ENCODE data around the gene GPRC5D.

GPRC5D gene

GRCh38 chr12:12903642-12904609 lies 48.0 kb downstream of the GPRC5D start:
- no peak for DNase-seq (ENCODE audit: low spot score)

GRCh38 chr12:12902036-12902435 lies 49.9 kb downstream of the GPRC5D start:
- DNase-seq (ENCODE audit: low spot score), result no peak

DNA sequence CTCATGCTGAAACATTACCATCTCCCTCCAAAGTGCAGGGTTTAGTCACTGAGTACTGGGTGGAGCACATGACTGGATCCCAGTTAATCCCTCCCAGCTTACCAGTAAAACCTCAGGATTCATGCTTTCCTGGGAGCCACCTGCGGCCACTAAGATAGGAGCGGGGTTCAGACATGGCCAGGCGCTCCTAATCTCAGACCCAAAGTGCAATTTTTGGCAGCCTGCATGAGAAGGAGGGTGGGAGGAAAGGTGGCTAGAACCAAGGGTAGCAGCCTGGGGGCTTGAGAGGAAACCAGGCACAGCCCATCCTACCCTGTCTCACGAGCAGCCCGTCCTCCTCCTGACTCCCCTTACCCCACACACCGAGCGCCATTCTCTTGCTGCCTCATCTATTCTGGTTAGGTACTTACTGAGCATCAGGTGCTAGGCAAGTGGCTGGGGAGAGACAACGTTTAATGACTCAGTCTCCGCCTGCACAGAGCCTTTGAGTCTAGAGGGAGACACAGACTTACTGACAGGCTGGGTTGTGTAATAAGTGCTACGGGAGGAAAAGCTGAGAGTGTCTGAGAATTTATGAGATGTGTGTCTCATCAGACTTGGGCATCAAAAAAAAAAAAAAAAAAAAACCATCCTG lies 50.7 kb downstream of the GPRC5D start:
- DNase-seq (ENCODE audit: low spot score), result no peak

GRCh38 chr12:12900786-12901157 lies 51.2 kb downstream of the GPRC5D start:
- DNase-seq (ENCODE audit: low spot score), result no peak

- no peak for DNase-seq (ENCODE audit: low spot score)
These were observed 52.2 kb downstream of the GPRC5D start for GRCh38 chr12:12899530-12900380.

GRCh38 chr12:12898911-12899511 lies 53.0 kb downstream of the GPRC5D start:
- DNase-seq (ENCODE audit: low spot score), result no peak

DNA sequence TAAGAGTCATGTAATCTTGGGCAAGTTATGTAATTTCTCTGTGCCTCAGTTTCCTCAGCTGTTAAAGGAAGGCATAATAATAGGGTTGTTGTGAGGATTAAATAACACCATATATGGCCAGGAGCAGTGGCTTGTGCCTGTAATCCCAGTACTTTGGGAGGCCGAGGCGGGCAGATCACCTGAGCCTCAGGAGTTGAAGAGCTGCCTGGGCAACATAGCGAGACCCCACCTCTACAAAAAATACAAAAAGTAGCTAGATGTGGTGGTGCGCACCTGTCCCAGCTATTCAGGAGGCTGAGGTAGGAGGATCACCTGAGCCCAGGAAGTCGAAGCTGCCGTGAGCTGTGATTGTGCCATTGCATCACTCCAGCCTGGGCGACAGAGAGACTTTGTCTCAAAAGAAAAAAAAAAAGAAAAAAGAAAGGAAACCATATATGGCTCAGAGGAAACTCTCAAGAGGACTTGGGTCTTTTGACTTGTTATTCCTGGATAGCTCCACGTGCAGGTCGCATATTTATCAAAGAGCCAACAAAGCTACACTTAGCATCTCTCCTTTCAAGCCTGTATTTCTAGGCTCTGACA lies 53.7 kb downstream of the GPRC5D start:
- DNase-seq (ENCODE audit: low spot score), result no peak

GRCh38 chr12:12897302-12897701 lies 54.7 kb downstream of the GPRC5D start:
- DNase-seq (ENCODE audit: low spot score), result no peak

- no peak for DNase-seq (ENCODE audit: low spot score)
These were observed 55.7 kb downstream of the GPRC5D start for GRCh38 chr12:12896260-12896659.

GRCh38 chr12:12893438-12893837 lies 58.5 kb downstream of the GPRC5D start:
- no peak for DNase-seq (ENCODE audit: low spot score)

GRCh38 chr12:12892681-12893141 lies 59.3 kb downstream of the GPRC5D start:
- no peak for DNase-seq (ENCODE audit: low spot score)

- DNase-seq (ENCODE audit: low spot score), result no peak
These were observed 60.1 kb downstream of the GPRC5D start for GRCh38 chr12:12891881-12892355.

DNA sequence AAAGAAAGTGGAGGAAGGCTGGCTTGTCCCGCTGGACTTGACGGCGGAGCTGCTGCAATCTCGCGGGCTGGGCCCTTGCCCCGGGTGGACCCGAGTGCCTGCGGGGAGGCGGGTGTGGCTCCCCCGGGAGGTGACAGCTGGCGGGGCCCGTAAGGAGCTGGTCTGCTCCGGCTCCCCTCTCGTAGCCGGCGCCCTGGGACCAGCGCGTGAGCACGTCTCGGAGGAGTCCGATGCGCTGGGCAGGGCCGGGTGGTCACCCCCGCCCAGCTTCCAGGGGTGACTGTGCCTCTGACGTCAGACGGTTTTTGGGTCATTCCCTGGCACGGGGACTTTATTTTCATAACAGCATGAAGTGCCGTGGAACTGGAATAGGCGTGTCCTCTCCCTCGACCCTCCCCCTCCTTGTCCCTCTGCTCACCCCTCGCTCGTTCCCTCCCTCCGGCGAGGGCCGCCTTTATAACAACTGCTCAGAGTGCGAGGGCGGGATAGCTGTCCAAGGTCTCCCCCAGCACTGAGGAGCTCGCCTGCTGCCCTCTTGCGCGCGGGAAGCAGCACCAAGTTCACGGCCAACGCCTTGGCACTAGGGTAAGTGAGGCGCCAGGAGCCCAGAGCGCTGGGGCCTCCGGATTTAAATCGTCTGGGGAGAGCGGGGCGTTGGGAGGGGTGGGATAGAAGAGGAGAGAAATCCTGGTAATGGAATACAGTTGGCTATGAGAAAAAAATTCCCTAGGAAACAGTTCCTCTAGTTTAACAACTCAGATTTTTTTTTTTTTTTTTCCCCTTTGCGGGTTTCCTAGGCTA lies 60.7 kb downstream of the GPRC5D start, which contains the start of gene GPRC5A:
GPRC5A (plus strand) TSS at position 483 of the 801 bp plus-strand sequence. CDS start 16,688 bp downstream, outside the sequence.
- DNase-seq (ENCODE audit: low spot score), result peak; percentile 54
